Hepatocyte (in vitro differentiated cells): ENCODE measurements around the gene POU1F1.

Source experiments
- EZH2 ChIP-seq: fragments of 200-600 bp; sonication (generic); IDR thresholded peaks from 2 replicates; pipeline ENCODE4 v1.6.1; 2016; ENCODE audit warnings: antibody characterized with exemption, mild to moderate bottlenecking, borderline replicate concordance
- EZH2phosphoT487 ChIP-seq: fragments of 200-600 bp; sonication (generic); IDR thresholded peaks from one replicate; pipeline ENCODE4 v1.6.1; 2018; ENCODE audit warnings: antibody characterized with exemption, mild to moderate bottlenecking, low read depth, moderate library complexity; ENCODE audit not compliant: unreplicated experiment, severe bottlenecking
- TF ChIP-seq, protein P1 (sequence below): fragments of 200-600 bp; sonication (generic); IDR thresholded peaks from 2 replicates; pipeline ENCODE4 v1.5.1; 2016; ENCODE audit warnings: antibody characterized with exemption, mild to moderate bottlenecking; ENCODE audit not compliant: poor library complexity

DNA sequence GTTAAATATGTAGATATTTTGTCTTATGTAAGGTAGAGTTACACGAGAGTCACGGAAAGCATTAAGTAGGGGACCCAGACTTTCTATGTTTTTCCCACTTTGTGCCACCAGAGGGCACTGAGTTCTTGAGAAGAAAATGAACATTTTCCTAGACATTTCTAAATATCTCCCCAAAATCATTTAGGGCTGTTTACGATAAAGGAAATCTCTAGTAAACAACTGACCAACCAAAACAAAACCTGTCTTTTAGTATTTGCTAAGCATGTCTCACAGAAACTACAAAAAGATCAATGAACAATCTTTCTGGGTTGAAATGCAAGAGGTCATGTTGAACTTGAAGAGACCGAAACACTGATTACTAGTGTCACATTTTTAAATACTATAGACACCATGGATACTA is 16.1 kb downstream of the POU1F1 start:
- TF ChIP-seq, protein P1, sequence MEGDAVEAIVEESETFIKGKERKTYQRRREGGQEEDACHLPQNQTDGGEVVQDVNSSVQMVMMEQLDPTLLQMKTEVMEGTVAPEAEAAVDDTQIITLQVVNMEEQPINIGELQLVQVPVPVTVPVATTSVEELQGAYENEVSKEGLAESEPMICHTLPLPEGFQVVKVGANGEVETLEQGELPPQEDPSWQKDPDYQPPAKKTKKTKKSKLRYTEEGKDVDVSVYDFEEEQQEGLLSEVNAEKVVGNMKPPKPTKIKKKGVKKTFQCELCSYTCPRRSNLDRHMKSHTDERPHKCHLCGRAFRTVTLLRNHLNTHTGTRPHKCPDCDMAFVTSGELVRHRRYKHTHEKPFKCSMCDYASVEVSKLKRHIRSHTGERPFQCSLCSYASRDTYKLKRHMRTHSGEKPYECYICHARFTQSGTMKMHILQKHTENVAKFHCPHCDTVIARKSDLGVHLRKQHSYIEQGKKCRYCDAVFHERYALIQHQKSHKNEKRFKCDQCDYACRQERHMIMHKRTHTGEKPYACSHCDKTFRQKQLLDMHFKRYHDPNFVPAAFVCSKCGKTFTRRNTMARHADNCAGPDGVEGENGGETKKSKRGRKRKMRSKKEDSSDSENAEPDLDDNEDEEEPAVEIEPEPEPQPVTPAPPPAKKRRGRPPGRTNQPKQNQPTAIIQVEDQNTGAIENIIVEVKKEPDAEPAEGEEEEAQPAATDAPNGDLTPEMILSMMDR: peak; percentile 65
- TF ChIP-seq EZH2 (no peak), EZH2phosphoT487 (no peak)
